Activated T-cell treated with anti-CD3 and anti-CD28 coated beads, Interleukin-2, amount 50 U/mL, for 24 hours (primary cell): ENCODE results near the gene WFIKKN2.

ENCODE experiments used
- DNase-seq: peaks from one replicate; pipeline ENCODE4 v3.0.0-alpha.2; 2020
- H3K27ac Mint-ChIP-seq: 2 replicates; pipeline ENCODE4 v1.8.0; 2020; ENCODE audit warnings: mild to moderate bottlenecking, mixed read lengths
- H3K27me3 Mint-ChIP-seq: 2 replicates; pipeline ENCODE4 v1.8.0; 2020; ENCODE audit warnings: mixed read lengths
- H3K36me3 Mint-ChIP-seq: 2 replicates; pipeline ENCODE4 v1.8.0; 2020; ENCODE audit warnings: low read depth, mixed read lengths
- H3K4me1 Mint-ChIP-seq: 2 replicates; pipeline ENCODE4 v1.8.0; 2020; ENCODE audit warnings: low read depth, mixed read lengths
- H3K4me3 Mint-ChIP-seq: 2 replicates; pipeline ENCODE4 v1.8.0; 2020; ENCODE audit warnings: mild to moderate bottlenecking, moderate library complexity, mixed read lengths
- H3K9me3 Mint-ChIP-seq: 2 replicates; pipeline ENCODE4 v1.8.0; 2020; ENCODE audit warnings: mixed read lengths

WFIKKN2 gene

GRCh38 chr17:50883850-50884438 is 48.6 kb downstream of the WFIKKN2 start:
- H3K9me3 Mint-ChIP-seq: no peaks in the 10 kb centered on the region
- no peak overlapping the region for H3K4me3 Mint-ChIP-seq
- no peaks in the 10 kb centered on the region for H3K36me3 Mint-ChIP-seq
- peaks cover 25% of the 10 kb centered on the region for H3K4me1 Mint-ChIP-seq
- H3K27me3 Mint-ChIP-seq: no peaks in the 10 kb centered on the region
- no peak for DNase-seq
- no peak overlapping the region for H3K27ac Mint-ChIP-seq

- Mint-ChIP-seq H3K9me3 (no peaks in the 10 kb centered on the region), H3K4me3 (no peak overlapping the region), H3K4me1 (peaks cover 25% of the 10 kb centered on the region), H3K27ac (no peak overlapping the region), H3K36me3 (no peaks in the 10 kb centered on the region), H3K27me3 (no peaks in the 10 kb centered on the region)
- no peak for DNase-seq
Observed at GRCh38 chr17:50884439-50885311, 49.3 kb downstream of the WFIKKN2 start.

GRCh38 chr17:50887705-50888245 is 52.4 kb downstream of the WFIKKN2 start:
- H3K27me3 Mint-ChIP-seq: no peaks in the 10 kb centered on the region
- no peak overlapping the region for H3K4me3 Mint-ChIP-seq

GRCh38 chr17:50889528-50890118 is 54.2 kb downstream of the WFIKKN2 start:
- no peak overlapping the region for H3K27ac Mint-ChIP-seq
- no peak overlapping the region for H3K4me3 Mint-ChIP-seq
- peaks cover 15% of the 10 kb centered on the region for H3K4me1 Mint-ChIP-seq
- no peak for DNase-seq
- H3K9me3 Mint-ChIP-seq: no peaks in the 10 kb centered on the region
- no peaks in the 10 kb centered on the region for H3K36me3 Mint-ChIP-seq
- no peaks in the 10 kb centered on the region for H3K27me3 Mint-ChIP-seq

More at GRCh38 chr17:50887705-50888245, 52.4 kb downstream of the WFIKKN2 start:
- Mint-ChIP-seq H3K4me1 (peaks cover 23% of the 10 kb centered on the region), H3K27ac (no peak overlapping the region), H3K36me3 (no peaks in the 10 kb centered on the region), H3K9me3 (no peaks in the 10 kb centered on the region)
- no peak for DNase-seq

- H3K27me3 Mint-ChIP-seq: no peaks in the 10 kb centered on the region
- no peak overlapping the region for H3K4me3 Mint-ChIP-seq
- peaks cover 15% of the 10 kb centered on the region for H3K4me1 Mint-ChIP-seq
- DNase-seq: no peak
- no peaks in the 10 kb centered on the region for H3K36me3 Mint-ChIP-seq
- no peak overlapping the region for H3K27ac Mint-ChIP-seq
- H3K9me3 Mint-ChIP-seq: no peaks in the 10 kb centered on the region
Observed at GRCh38 chr17:50890675-50891516, 55.5 kb downstream of the WFIKKN2 start.

- peaks cover 13% of the 10 kb centered on the region for H3K4me1 Mint-ChIP-seq
- no peaks in the 10 kb centered on the region for H3K9me3 Mint-ChIP-seq
- no peak for DNase-seq
- no peaks in the 10 kb centered on the region for H3K27me3 Mint-ChIP-seq
- H3K36me3 Mint-ChIP-seq: no peaks in the 10 kb centered on the region
- H3K27ac Mint-ChIP-seq: no peak overlapping the region
- H3K4me3 Mint-ChIP-seq: no peak overlapping the region
Observed at GRCh38 chr17:50891577-50891989, 56.2 kb downstream of the WFIKKN2 start.
